ENCODE data around the gene MLPH.

Gene MLPH

GRCh38 chr2:237488295-237488694, 1.2 kb downstream of the MLPH start:
- H3K9me3 ChIP-seq (ENCODE audit: control insufficient read depth, low read length) = no peaks in the 10 kb centered on the region
- 89% methylated on average over 6 of the region's 6 CpGs for WGBS, 2 experiments
- H3K27me3 ChIP-seq (ENCODE audit: control insufficient read depth, insufficient read depth, low read length, poor library complexity, severe bottlenecking) = peaks cover 65% of the 10 kb centered on the region
- peaks cover 16% of the 10 kb centered on the region for H3K4me1 ChIP-seq (ENCODE audit: control insufficient read depth, insufficient read depth, low read length)
- H3K36me3 ChIP-seq (ENCODE audit: control insufficient read depth, insufficient read depth, low read length) = no peaks in the 10 kb centered on the region
- no peak overlapping the region for H3K27ac ChIP-seq (ENCODE audit: insufficient read depth, low read depth, low read length, poor library complexity, severe bottlenecking)
- no peak overlapping the region for H3K4me3 ChIP-seq (ENCODE audit: insufficient read depth, low read depth, low read length)

- Histone ChIP-seq H3K36me3 (ENCODE audit: control insufficient read depth, insufficient read depth, low read length) (no peaks in the 10 kb centered on the region), H3K4me1 (ENCODE audit: control insufficient read depth, insufficient read depth, low read length) (peaks cover 16% of the 10 kb centered on the region), H3K27me3 (ENCODE audit: control insufficient read depth, insufficient read depth, low read length, poor library complexity, severe bottlenecking) (peaks cover 59% of the 10 kb centered on the region), H3K9me3 (ENCODE audit: control insufficient read depth, low read length) (no peaks in the 10 kb centered on the region), H3K27ac (ENCODE audit: insufficient read depth, low read depth, low read length, poor library complexity, severe bottlenecking) (no peak overlapping the region), H3K4me3 (ENCODE audit: insufficient read depth, low read depth, low read length) (no peak overlapping the region)
- WGBS, 2 experiments = 72 to 77% methylated on average over 6 of the region's 6 CpGs
These were observed 2.1 kb downstream of the MLPH start for GRCh38 chr2:237488901-237489860.

- Histone ChIP-seq H3K27me3 (ENCODE audit: control insufficient read depth, insufficient read depth, low read length, poor library complexity, severe bottlenecking) (peaks cover 49% of the 10 kb centered on the region), H3K9me3 (ENCODE audit: control insufficient read depth, low read length) (no peaks in the 10 kb centered on the region), H3K36me3 (ENCODE audit: control insufficient read depth, insufficient read depth, low read length) (no peaks in the 10 kb centered on the region), H3K4me3 (ENCODE audit: insufficient read depth, low read depth, low read length) (no peak overlapping the region), H3K27ac (ENCODE audit: insufficient read depth, low read depth, low read length, poor library complexity, severe bottlenecking) (no peak overlapping the region), H3K4me1 (ENCODE audit: control insufficient read depth, insufficient read depth, low read length) (peaks cover 16% of the 10 kb centered on the region)
- WGBS, 2 experiments = 80 to 85% methylated on average over 8 of the region's 8 CpGs
These were observed 3.1 kb downstream of the MLPH start for GRCh38 chr2:237490009-237490711.

- Histone ChIP-seq H3K36me3 (ENCODE audit: control insufficient read depth, insufficient read depth, low read length) (no peaks in the 10 kb centered on the region), H3K4me1 (ENCODE audit: control insufficient read depth, insufficient read depth, low read length) (peaks cover 16% of the 10 kb centered on the region), H3K27me3 (ENCODE audit: control insufficient read depth, insufficient read depth, low read length, poor library complexity, severe bottlenecking) (peaks cover 43% of the 10 kb centered on the region), H3K4me3 (ENCODE audit: insufficient read depth, low read depth, low read length) (no peak overlapping the region), H3K27ac (ENCODE audit: insufficient read depth, low read depth, low read length, poor library complexity, severe bottlenecking) (no peak overlapping the region), H3K9me3 (ENCODE audit: control insufficient read depth, low read length) (no peaks in the 10 kb centered on the region)
- WGBS, 2 experiments = 94 to 95% methylated on average over 6 of the region's 6 CpGs
These were observed 3.7 kb downstream of the MLPH start for GRCh38 chr2:237490795-237491194.

- Histone ChIP-seq H3K36me3 (ENCODE audit: control insufficient read depth, insufficient read depth, low read length) (no peaks in the 10 kb centered on the region), H3K27me3 (ENCODE audit: control insufficient read depth, insufficient read depth, low read length, poor library complexity, severe bottlenecking) (peaks cover 35% of the 10 kb centered on the region), H3K4me3 (ENCODE audit: insufficient read depth, low read depth, low read length) (no peak overlapping the region), H3K27ac (ENCODE audit: insufficient read depth, low read depth, low read length, poor library complexity, severe bottlenecking) (no peak overlapping the region), H3K9me3 (ENCODE audit: control insufficient read depth, low read length) (no peaks in the 10 kb centered on the region), H3K4me1 (ENCODE audit: control insufficient read depth, insufficient read depth, low read length) (peaks cover 9% of the 10 kb centered on the region)
- WGBS, 2 experiments = 91 to 94% methylated on average over 8 of the region's 8 CpGs
These were observed 4.6 kb downstream of the MLPH start for GRCh38 chr2:237491515-237492118.

GRCh38 chr2:237492137-237492890, 5.3 kb downstream of the MLPH start:
- Histone ChIP-seq H3K4me1 (ENCODE audit: control insufficient read depth, insufficient read depth, low read length) (peaks cover 7% of the 10 kb centered on the region), H3K27ac (ENCODE audit: insufficient read depth, low read depth, low read length, poor library complexity, severe bottlenecking) (no peak overlapping the region), H3K36me3 (ENCODE audit: control insufficient read depth, insufficient read depth, low read length) (no peaks in the 10 kb centered on the region), H3K27me3 (ENCODE audit: control insufficient read depth, insufficient read depth, low read length, poor library complexity, severe bottlenecking) (peaks cover 28% of the 10 kb centered on the region), H3K4me3 (ENCODE audit: insufficient read depth, low read depth, low read length) (no peak overlapping the region), H3K9me3 (ENCODE audit: control insufficient read depth, low read length) (no peaks in the 10 kb centered on the region)
- WGBS, 2 experiments = 89 to 90% methylated on average over 5 to 6 of the region's 6 CpGs

GRCh38 chr2:237494066-237494465, 7.0 kb downstream of the MLPH start:
- H3K36me3 ChIP-seq (ENCODE audit: control insufficient read depth, insufficient read depth, low read length) = no peaks in the 10 kb centered on the region
- H3K9me3 ChIP-seq (ENCODE audit: control insufficient read depth, low read length) = no peaks in the 10 kb centered on the region
- H3K27ac ChIP-seq (ENCODE audit: insufficient read depth, low read depth, low read length, poor library complexity, severe bottlenecking) = no peak overlapping the region
- peaks cover 5% of the 10 kb centered on the region for H3K4me1 ChIP-seq (ENCODE audit: control insufficient read depth, insufficient read depth, low read length)
- H3K4me3 ChIP-seq (ENCODE audit: insufficient read depth, low read depth, low read length) = no peak overlapping the region
- WGBS, 2 experiments = 91 to 93% methylated on average over 5 of the region's 5 CpGs
- H3K27me3 ChIP-seq (ENCODE audit: control insufficient read depth, insufficient read depth, low read length, poor library complexity, severe bottlenecking) = peaks cover 10% of the 10 kb centered on the region

GRCh38 chr2:237495521-237496117, 8.6 kb downstream of the MLPH start:
- H3K36me3 ChIP-seq (ENCODE audit: control insufficient read depth, insufficient read depth, low read length) = no peaks in the 10 kb centered on the region
- no peaks in the 10 kb centered on the region for H3K9me3 ChIP-seq (ENCODE audit: control insufficient read depth, low read length)
- no peaks in the 10 kb centered on the region for H3K4me1 ChIP-seq (ENCODE audit: control insufficient read depth, insufficient read depth, low read length)
- no peaks in the 10 kb centered on the region for H3K27me3 ChIP-seq (ENCODE audit: control insufficient read depth, insufficient read depth, low read length, poor library complexity, severe bottlenecking)
- no peak overlapping the region for H3K4me3 ChIP-seq (ENCODE audit: insufficient read depth, low read depth, low read length)
- H3K27ac ChIP-seq (ENCODE audit: insufficient read depth, low read depth, low read length, poor library complexity, severe bottlenecking) = no peak overlapping the region
- WGBS, 2 experiments = 94% methylated on average over 21 of the region's 21 CpGs

- Histone ChIP-seq H3K27ac (ENCODE audit: insufficient read depth, low read depth, low read length, poor library complexity, severe bottlenecking) (no peak overlapping the region), H3K4me3 (ENCODE audit: insufficient read depth, low read depth, low read length) (no peak overlapping the region), H3K36me3 (ENCODE audit: control insufficient read depth, insufficient read depth, low read length) (no peaks in the 10 kb centered on the region), H3K9me3 (ENCODE audit: control insufficient read depth, low read length) (no peaks in the 10 kb centered on the region), H3K4me1 (ENCODE audit: control insufficient read depth, insufficient read depth, low read length) (no peaks in the 10 kb centered on the region), H3K27me3 (ENCODE audit: control insufficient read depth, insufficient read depth, low read length, poor library complexity, severe bottlenecking) (no peaks in the 10 kb centered on the region)
- 84 to 85% methylated on average over 8 of the region's 8 CpGs for WGBS, 2 experiments
These were observed 9.4 kb downstream of the MLPH start for GRCh38 chr2:237496428-237496827.

Data from ectodermal cell (in vitro differentiated cells).